ENCODE measurements around the gene COL23A1.

DNA sequence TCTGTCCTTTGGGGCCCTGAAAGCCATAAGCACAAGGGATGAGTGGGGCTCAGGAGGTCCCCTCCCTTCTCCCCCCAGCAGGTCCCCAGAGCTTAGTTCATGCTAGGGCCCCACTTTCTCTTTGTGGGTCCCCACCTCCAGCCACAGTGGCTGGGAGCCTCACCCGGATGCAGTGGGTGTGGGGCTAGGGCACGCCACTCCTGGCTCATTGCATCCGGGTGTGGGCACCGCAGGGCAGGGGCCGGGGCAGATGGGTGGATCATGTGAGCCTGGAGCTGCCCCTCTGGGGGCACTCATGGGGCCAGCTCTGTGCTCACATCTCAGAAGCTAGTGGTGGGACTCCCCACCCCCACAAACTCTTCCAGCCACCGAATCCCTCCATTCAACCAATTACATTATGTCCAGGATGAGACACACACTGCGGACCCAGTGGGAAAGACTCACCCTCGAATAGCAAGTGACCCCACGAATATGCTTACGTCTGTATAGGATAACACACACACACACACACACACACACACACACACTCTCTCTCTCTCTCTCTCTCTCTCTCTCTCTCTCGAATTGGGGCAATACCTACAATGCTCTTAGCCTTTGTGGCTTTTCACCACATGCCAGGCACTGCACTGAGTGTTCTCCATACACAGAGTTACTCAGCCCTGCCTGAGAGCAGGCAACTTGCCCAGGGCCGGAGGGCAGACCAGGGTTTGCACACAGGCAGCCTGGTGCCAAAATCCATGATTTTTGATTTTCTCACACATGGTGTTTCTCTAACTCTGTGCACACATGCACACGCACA lies 340.8 kb downstream of the COL23A1 start:
- TF ChIP-seq EZH2 (IDR thresholded peaks at IDR 0.05) (no peak), POLR2AphosphoS5 (IDR thresholded peaks at IDR 0.05; ENCODE audit: borderline replicate concordance, low read depth, low read length) (no peak), FOXP2 (optimal IDR thresholded peaks at IDR 0.05; ENCODE audit: control extremely low read depth, extremely low read length, insufficient read depth) (no peak)

Measured in SK-N-MC (cell line).